HEK293T (cell line): ENCODE measurements around the gene MCFD2.

Experiments used
- ARNT ChIP-seq: fragments of 450-650 bp; IDR thresholded peaks from 2 replicates; pipeline ENCODE4 v1.6.1; 2017; ENCODE audit warnings: mild to moderate bottlenecking
- BHLHE40 ChIP-seq: fragments of 450-650 bp; IDR thresholded peaks from 2 replicates; pipeline ENCODE4 v1.6.1; 2016; ENCODE audit warnings: mild to moderate bottlenecking, moderate library complexity, borderline replicate concordance
- FOXA1 ChIP-seq: fragments of 450-650 bp; IDR thresholded peaks from 2 replicates; pipeline ENCODE4 v1.6.1; 2016; ENCODE audit warnings: mild to moderate bottlenecking
- FOXM1 ChIP-seq: fragments of 450-650 bp; IDR thresholded peaks from 2 replicates; pipeline ENCODE4 v1.6.1; 2017; ENCODE audit warnings: mild to moderate bottlenecking, borderline replicate concordance
- HDGF ChIP-seq: fragments of 450-650 bp; IDR thresholded peaks from 2 replicates; pipeline ENCODE4 v1.6.1; 2017; ENCODE audit warnings: antibody characterized with exemption, borderline replicate concordance
- SP1 ChIP-seq: fragments of 450-650 bp; IDR thresholded peaks from 2 replicates; pipeline ENCODE4 v1.6.1; 2017
- SUZ12 ChIP-seq: fragments of 450-650 bp; IDR thresholded peaks from 2 replicates; pipeline ENCODE4 v1.6.1; 2016; ENCODE audit warnings: mild to moderate bottlenecking
- TARDBP ChIP-seq: fragments of 450-650 bp; IDR thresholded peaks from 2 replicates; pipeline ENCODE4 v1.6.1; 2016

DNA sequence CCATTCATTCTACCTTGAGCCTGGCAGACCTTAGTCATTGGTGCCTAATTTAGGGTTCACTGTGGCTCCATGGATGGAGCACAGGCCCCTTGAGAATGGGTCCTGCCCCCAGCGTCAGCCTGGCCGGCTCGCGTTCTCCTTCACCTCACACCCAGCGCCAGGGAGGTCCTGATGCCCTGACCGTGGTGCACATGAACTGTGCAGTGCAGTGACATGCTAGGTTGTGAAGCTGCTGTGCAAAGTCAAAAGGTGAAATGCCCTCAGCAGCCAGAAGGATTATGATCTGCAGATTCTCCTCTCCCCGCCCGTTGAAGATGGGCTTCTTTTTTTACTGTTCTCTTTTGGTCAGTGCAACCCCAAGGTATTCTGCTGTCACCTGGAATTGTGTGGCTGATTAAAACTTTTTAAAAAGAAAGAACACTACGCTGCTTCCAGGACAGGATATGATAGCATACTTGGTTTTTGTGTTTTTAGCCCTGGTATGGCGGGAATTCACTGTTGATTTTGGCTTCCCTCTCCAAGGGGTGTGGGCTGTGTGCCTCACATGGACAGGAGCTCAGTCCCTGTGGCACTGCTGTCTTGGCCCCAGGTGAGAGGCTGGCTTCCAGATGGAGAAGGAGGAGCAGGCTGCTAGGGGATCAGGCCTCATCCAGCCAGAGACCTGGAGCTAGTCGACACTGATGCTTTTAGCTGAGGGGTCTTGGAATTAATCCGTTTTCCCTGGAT, 49.4 kb upstream of the MCFD2 start:
- TF ChIP-seq BHLHE40 (no peak), ARNT (no peak), SP1 (no peak), HDGF (no peak), FOXA1 (no peak), FOXM1 (no peak), SUZ12 (no peak), TARDBP (no peak)
